GM19455 (cell line): Measurements from ENCODE around the gene LILRB3.

Source experiments
- ATAC-seq: cut with Tn5 transposase; IDR thresholded peaks from one replicate; pipeline ENCODE4 v1.9.1; 2021; ENCODE audit not compliant: unreplicated experiment

The LILRB3 gene

GRCh38 chr19:54169149-54169740 is 53.6 kb downstream of the LILRB3 start:
- ATAC-seq: no peak

- ATAC-seq: no peak
Observed at GRCh38 chr19:54168174-54168917, 54.5 kb downstream of the LILRB3 start.
